ENCODE results near the gene CREBBP. TPM values are rescaled to one million over a fixed set of nuclear protein-coding genes. Genes with fewer than 3 reads are reported as not detected.

The CREBBP gene
- total and polyA plus RNA-seq, 9 of the 15 experiments (the other 6 are each of a cell fraction or from before 2014, with no cell fraction given) = 0.70 to 24.8 (median 5.6) TPM

DNA sequence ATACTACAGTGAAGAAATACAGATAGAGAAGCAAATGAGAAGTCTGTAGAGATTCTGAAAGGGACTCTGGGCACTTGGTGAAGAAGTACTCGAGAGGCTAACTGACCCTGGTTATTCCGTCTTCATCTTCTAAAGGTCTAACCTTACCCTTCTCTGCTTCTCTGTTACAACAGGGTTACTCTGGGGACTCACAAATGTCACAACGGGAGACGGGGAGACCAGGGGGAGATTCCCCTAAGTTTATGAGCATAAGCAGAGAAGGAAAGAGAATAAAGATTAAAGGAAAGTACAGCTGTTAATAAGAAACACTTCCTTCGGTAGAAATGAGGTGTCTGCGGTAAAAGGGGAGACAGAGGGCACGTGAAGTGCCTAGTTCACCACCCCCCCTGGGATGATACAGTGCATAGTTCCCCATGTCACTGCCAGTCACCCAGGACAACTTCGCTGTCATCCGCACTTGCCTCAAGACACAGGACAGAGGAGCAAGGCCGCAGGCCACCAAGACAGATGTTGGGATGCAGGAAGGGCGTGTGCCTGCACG, 88.0 kb downstream of the CREBBP start:
- no peaks in the 10 kb centered on the region for H3K9me1 ChIP-seq (ENCODE audit: control insufficient read depth, insufficient read depth, low read length)
- 84% methylated on average over 12 of the region's 12 CpGs for WGBS (ENCODE audit: insufficient coverage, low coverage, missing lambda C conversion rate)
- DNase-seq (ENCODE audit: extremely low read depth in 1 of 4, low spot score in 3 of 4) (no peak), ATAC-seq (no peak), FAIRE-seq (no peak)
- no peak overlapping the region for H3K27ac ChIP-seq (ENCODE audit: extremely low read depth, low read depth, low read length)
- POLR2A ChIA-PET = no interaction called here
- H3K4me2 ChIP-seq (ENCODE audit: insufficient read depth, low read length) = no peak overlapping the region
- H3K27me3 ChIP-seq (ENCODE audit: control insufficient read depth in 2 of 2, insufficient read depth in 2 of 2, low read length in 2 of 2) = no peaks in the 10 kb centered on the region
- H4K20me1 ChIP-seq (replicated peaks; ENCODE audit: control insufficient read depth, insufficient read depth, low read length) = 0 out of 2 replicates have a peak, but pooled peaks cover 4% of the 10 kb centered on the region
- no peak overlapping the region for H3K4me3 ChIP-seq
- no peaks in the 10 kb centered on the region for H3K9me3 ChIP-seq (replicated peaks; ENCODE audit: control insufficient read depth, insufficient read depth, low read depth, low read length)
- in situ Hi-C loops (cut with MboI) (no loop called here), intact Hi-C loops (cut with micrococcal nuclease) (no loop called here)
- no peak overlapping the region for H2AFZ ChIP-seq (ENCODE audit: low read depth, low read length)
- TF ChIP-seq NR2C1 (IDR thresholded peaks at IDR 0.05) = no peak
- TF ChIP-seq NR2C1 (tag; IDR thresholded peaks at IDR 0.05) = no peak
- no peak for TF ChIP-seq ZNF274 (IDR thresholded peaks at IDR 0.05; ENCODE audit: borderline replicate concordance, low read depth, low read length)
- no peak for TF ChIP-seq PYGO2 (tag; IDR thresholded peaks at IDR 0.05)
- TF ChIP-seq, protein P1, sequence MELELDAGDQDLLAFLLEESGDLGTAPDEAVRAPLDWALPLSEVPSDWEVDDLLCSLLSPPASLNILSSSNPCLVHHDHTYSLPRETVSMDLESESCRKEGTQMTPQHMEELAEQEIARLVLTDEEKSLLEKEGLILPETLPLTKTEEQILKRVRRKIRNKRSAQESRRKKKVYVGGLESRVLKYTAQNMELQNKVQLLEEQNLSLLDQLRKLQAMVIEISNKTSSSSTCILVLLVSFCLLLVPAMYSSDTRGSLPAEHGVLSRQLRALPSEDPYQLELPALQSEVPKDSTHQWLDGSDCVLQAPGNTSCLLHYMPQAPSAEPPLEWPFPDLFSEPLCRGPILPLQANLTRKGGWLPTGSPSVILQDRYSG (tag; conservative IDR thresholded peaks at IDR 0.05; ENCODE audit: low read depth) = no peak
- TF ChIP-seq, protein P2, sequence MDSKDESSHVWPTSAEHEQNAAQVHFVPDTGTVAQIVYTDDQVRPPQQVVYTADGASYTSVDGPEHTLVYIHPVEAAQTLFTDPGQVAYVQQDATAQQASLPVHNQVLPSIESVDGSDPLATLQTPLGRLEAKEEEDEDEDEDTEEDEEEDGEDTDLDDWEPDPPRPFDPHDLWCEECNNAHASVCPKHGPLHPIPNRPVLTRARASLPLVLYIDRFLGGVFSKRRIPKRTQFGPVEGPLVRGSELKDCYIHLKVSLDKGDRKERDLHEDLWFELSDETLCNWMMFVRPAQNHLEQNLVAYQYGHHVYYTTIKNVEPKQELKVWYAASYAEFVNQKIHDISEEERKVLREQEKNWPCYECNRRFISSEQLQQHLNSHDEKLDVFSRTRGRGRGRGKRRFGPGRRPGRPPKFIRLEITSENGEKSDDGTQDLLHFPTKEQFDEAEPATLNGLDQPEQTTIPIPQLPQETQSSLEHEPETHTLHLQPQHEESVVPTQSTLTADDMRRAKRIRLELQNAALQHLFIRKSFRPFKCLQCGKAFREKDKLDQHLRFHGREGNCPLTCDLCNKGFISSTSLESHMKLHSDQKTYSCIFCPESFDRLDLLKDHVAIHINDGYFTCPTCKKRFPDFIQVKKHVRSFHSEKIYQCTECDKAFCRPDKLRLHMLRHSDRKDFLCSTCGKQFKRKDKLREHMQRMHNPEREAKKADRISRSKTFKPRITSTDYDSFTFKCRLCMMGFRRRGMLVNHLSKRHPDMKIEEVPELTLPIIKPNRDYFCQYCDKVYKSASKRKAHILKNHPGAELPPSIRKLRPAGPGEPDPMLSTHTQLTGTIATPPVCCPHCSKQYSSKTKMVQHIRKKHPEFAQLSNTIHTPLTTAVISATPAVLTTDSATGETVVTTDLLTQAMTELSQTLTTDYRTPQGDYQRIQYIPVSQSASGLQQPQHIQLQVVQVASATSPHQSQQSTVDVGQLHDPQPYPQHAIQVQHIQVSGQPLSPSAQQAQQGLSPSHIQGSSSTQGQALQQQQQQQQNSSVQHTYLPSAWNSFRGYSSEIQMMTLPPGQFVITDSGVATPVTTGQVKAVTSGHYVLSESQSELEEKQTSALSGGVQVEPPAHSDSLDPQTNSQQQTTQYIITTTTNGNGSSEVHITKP (IDR thresholded peaks at IDR 0.05; ENCODE audit: partially characterized antibody) = peak; percentile 58
- no TSS peak for BruUV-seq (replicated peaks)
- peaks cover 33% of the 10 kb centered on the region; the same call in 2 of the 3 replicates for H3K36me3 ChIP-seq (ENCODE audit: control insufficient read depth, insufficient read depth, low read length)
- H3K79me2 ChIP-seq (ENCODE audit: control insufficient read depth, insufficient read depth, low read length) = peaks cover 21% of the 10 kb centered on the region
- H3K4me1 ChIP-seq (replicated peaks in 1 of 2; ENCODE audit: control insufficient read depth in 2 of 2, insufficient read depth in 2 of 2, low read length in 2 of 2) = peaks cover 0 to 7% of the 10 kb centered on the region in 2 experiments; a peak in 4 of 5 replicates
- H3K9ac ChIP-seq (ENCODE audit: insufficient read depth in 1 of 2, low read depth in 2 of 2, low read length in 2 of 2) = no peak overlapping the region
- CTCF ChIA-PET (ENCODE audit: low intra/inter-chr PET ratio) = no interaction called here

All from K562 (cell line).